Upper lobe of left lung (tissue), 6 donors: ENCODE measurements around the gene PON1. TPM values are rescaled to one million over a fixed set of nuclear protein-coding genes. Genes with fewer than 3 reads are reported as not detected.

Source experiments
- ATAC-seq, 2 donors: fragments of 200-7000 bp; cut with Tn5 transposase; one replicate each; pipeline ENCODE4 v1.9.1; 2022; ENCODE audit warnings: mild to moderate bottlenecking in 2 of 2, moderate library complexity in 2 of 2; ENCODE audit not compliant: low FRiP score in 2 of 2
- DNase-seq, 2 donors: peaks; one replicate each; pipeline ENCODE4 v3.0.0-alpha.2; 2019 to 2020
- H3K27ac ChIP-seq, 4 donors: fragments of 200-600 bp; sonication (generic); one replicate each; pipeline ENCODE4 v1.5.1; 2016 to 2019
- H3K27me3 ChIP-seq, 4 donors: fragments of 200-600 bp; sonication (generic); one replicate each; pipeline ENCODE4 v1.5.1; 2017 to 2019
- H3K36me3 ChIP-seq, 4 donors: fragments of 200-600 bp; sonication (generic); one replicate each; pipeline ENCODE4 v1.5.1; 2016 to 2019
- H3K4me1 ChIP-seq, 4 donors: fragments of 200-600 bp; sonication (generic); one replicate each; pipeline ENCODE4 v1.5.1; 2018 to 2019
- H3K4me3 ChIP-seq, 4 donors: fragments of 200-600 bp; sonication (generic); one replicate each; pipeline ENCODE4 v1.5.1; 2017 to 2019; ENCODE audit warnings: mild to moderate bottlenecking in 2 of 4, moderate library complexity in 1 of 4
- H3K9me3 ChIP-seq, 4 donors: fragments of 200-600 bp; sonication (generic); one replicate each; pipeline ENCODE4 v1.5.1; 2018 to 2019
- EP300 ChIP-seq, 4 donors: sonication (generic); formaldehyde crosslinking; IDR thresholded peaks; one replicate each; pipeline ENCODE4 v1.5.1; 2017; ENCODE audit warnings: antibody characterized with exemption in 4 of 4, control low read depth in 2 of 4
- POLR2A ChIP-seq, 4 donors: fragments of 450-650 bp; IDR thresholded peaks; one replicate each; pipeline ENCODE4 v1.5.1; 2016 to 2017; ENCODE audit warnings: antibody characterized with exemption in 4 of 4, mild to moderate bottlenecking in 2 of 4
- POLR2AphosphoS5 ChIP-seq, 2 donors: sonication (generic); formaldehyde crosslinking; IDR thresholded peaks; one replicate each; pipeline ENCODE4 v1.5.1; 2017; ENCODE audit warnings: antibody characterized with exemption in 2 of 2
- WGBS, 2 donors: methylation state at CpG; one replicate each; pipeline ENCODE4 v1.1.5; 2017 to 2018; 5-methylcytosine and 5-hydroxymethylcytosine counted together
- total RNA-seq, 6 donors: library from RNA; depleted of rRNA in 4 of 6; stranded (reverse); fragments of >200 nt in 4 of 6; gene quantifications; one replicate each; pipeline versions ENCODE4 v1.1.0 to v1.2.1, GENCODE V29; 2016 to 2021
- TF ChIP-seq, protein P1 (sequence below), 6 experiments: fragments of 450-650 bp in 4 of 6; fragments of 200-600 bp in 2 of 6; sonication (generic) in 2 of 6; IDR thresholded peaks; one replicate each; pipeline ENCODE4 v1.5.1; 2016 to 2019; ENCODE audit warnings: antibody characterized with exemption in 6 of 6
- donor health status: DM: no; HTN: no; CAD: no; lungs with moderate emphysema.
- donor health status: DM: no; HTN: yes; CAD: no; lungs with severe emphysema.

Gene PON1
- total RNA-seq, 6 donors from 2014 or later, result 0.20 to 1.7 (median 0.82) TPM; not detected in 2

DNA sequence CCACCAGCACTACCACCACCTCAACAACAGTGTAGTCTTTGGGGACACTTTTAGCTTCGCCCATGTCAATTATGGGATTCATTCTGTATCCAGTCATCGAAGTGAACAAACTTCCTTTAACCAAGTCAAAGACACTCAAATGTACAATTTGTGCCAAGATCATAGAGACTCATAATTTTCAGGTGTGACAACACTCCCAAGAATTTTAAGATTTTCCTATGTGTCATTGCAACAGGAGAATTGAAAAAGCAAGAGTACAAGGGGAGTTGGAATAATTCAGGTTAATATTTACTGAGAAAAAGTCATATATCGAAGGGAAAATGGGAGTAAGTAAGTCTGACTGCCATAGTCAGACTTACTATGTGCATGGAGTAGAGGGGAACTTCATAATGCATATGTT lies 26.2 kb downstream of the PON1 start:
- no peak overlapping the region for H3K4me3 ChIP-seq
- no peaks in the 10 kb centered on the region for H3K27me3 ChIP-seq
- 68 to 81% methylated on average over 3 of the region's 3 CpGs for WGBS, 2 donors
- H3K27ac ChIP-seq, result no peak overlapping the region
- DNase-seq (no peak), ATAC-seq (no peak)
- no peaks in the 10 kb centered on the region for H3K36me3 ChIP-seq
- no peaks in the 10 kb centered on the region for H3K4me1 ChIP-seq
- H3K9me3 ChIP-seq, result no peaks in the 10 kb centered on the region
- TF ChIP-seq POLR2AphosphoS5 (IDR thresholded peaks at IDR 0.05) (no peak), EP300 (IDR thresholded peaks at IDR 0.05) (no peak), POLR2A (IDR thresholded peaks at IDR 0.05) (no peak)
- TF ChIP-seq, protein P1, sequence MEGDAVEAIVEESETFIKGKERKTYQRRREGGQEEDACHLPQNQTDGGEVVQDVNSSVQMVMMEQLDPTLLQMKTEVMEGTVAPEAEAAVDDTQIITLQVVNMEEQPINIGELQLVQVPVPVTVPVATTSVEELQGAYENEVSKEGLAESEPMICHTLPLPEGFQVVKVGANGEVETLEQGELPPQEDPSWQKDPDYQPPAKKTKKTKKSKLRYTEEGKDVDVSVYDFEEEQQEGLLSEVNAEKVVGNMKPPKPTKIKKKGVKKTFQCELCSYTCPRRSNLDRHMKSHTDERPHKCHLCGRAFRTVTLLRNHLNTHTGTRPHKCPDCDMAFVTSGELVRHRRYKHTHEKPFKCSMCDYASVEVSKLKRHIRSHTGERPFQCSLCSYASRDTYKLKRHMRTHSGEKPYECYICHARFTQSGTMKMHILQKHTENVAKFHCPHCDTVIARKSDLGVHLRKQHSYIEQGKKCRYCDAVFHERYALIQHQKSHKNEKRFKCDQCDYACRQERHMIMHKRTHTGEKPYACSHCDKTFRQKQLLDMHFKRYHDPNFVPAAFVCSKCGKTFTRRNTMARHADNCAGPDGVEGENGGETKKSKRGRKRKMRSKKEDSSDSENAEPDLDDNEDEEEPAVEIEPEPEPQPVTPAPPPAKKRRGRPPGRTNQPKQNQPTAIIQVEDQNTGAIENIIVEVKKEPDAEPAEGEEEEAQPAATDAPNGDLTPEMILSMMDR (IDR thresholded peaks at IDR 0.05), result no peak

DNA sequence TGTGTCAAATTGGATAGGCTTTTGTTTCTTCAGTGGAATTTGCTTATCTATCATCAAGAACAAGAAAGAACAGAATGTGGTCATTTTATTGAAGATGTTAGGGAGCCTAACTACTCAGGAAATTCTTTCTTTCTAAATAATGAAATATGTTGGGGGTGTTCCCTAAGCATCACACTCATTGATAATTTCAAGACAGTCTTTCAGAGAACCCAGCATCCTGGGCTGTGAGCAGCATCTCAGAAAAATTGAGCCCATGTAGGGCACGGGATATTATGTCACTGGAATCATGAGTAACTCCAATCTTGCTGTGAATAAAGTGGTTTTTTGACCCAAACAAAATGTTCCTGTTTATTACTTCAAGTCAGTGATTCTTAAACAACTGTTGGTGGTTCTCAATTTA lies 27.3 kb downstream of the PON1 start:
- Histone ChIP-seq H3K27ac (no peak overlapping the region), H3K4me1 (no peaks in the 10 kb centered on the region), H3K27me3 (no peaks in the 10 kb centered on the region), H3K9me3 (no peaks in the 10 kb centered on the region), H3K36me3 (no peaks in the 10 kb centered on the region), H3K4me3 (no peak overlapping the region)
- DNase-seq (no peak), ATAC-seq (no peak)
- no peak for TF ChIP-seq EP300 (IDR thresholded peaks at IDR 0.05)
- TF ChIP-seq POLR2A (IDR thresholded peaks at IDR 0.05), result no peak
- TF ChIP-seq, protein P1 (IDR thresholded peaks at IDR 0.05), result no peak
- TF ChIP-seq POLR2AphosphoS5 (IDR thresholded peaks at IDR 0.05), result no peak
- WGBS, 2 donors, result 73 to 83% methylated on average over 1 of the region's 1 CpG

DNA sequence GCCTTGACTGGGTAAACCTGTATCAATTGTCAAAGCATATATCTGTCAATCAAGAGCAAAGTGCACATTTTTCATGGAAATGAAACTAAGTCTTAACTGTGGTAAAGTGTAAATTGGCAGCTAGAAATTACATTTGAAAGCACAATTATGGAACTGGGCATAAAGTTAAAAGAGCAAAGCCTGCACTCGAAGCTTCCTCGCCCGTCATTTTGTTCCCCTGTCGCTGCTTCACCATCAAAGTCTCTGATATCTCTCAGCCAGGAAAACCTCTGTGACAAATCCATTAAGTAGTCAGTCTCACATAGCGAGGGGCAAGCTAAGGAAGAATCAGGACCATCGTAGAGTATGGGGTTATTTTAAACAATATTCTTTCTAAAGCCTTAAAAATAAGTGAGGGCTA lies 27.9 kb downstream of the PON1 start:
- Histone ChIP-seq H3K4me3 (no peak overlapping the region), H3K4me1 (no peaks in the 10 kb centered on the region), H3K27me3 (no peaks in the 10 kb centered on the region), H3K27ac (no peak overlapping the region), H3K9me3 (no peaks in the 10 kb centered on the region), H3K36me3 (no peaks in the 10 kb centered on the region)
- DNase-seq (no peak), ATAC-seq (no peak)
- 91 to 95% methylated on average over 6 of the region's 6 CpGs for WGBS, 2 donors
- TF ChIP-seq POLR2A (IDR thresholded peaks at IDR 0.05) (no peak), EP300 (IDR thresholded peaks at IDR 0.05) (no peak), POLR2AphosphoS5 (IDR thresholded peaks at IDR 0.05) (no peak)
- TF ChIP-seq, protein P1 (IDR thresholded peaks at IDR 0.05), result no peak

DNA sequence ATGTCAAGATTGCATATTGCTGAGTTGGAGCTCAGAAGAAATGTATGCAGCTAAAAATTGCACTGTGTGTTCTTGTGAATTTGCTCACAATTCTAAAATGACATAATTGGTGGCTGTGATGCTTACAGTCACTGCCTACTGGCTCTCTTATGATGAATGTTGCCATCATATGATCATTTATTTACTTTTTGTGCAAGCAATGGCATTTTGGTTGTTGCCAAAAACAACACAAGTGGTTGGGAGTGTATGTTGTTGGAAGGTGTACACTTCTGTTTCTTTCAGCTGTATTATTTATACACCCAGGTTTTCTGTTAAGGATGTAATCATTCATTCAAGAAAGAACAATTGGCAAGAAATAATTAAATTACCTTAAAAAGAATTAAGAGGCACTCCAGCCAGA lies 28.9 kb downstream of the PON1 start:
- H3K4me3 ChIP-seq, result no peak overlapping the region
- ATAC-seq (no peak), DNase-seq (no peak)
- no peak overlapping the region for H3K27ac ChIP-seq
- H3K36me3 ChIP-seq, result no peaks in the 10 kb centered on the region
- no peaks in the 10 kb centered on the region for H3K27me3 ChIP-seq
- H3K9me3 ChIP-seq, result no peaks in the 10 kb centered on the region
- no peaks in the 10 kb centered on the region for H3K4me1 ChIP-seq
- TF ChIP-seq, protein P1 (IDR thresholded peaks at IDR 0.05), result no peak
- TF ChIP-seq EP300 (IDR thresholded peaks at IDR 0.05) (no peak), POLR2A (IDR thresholded peaks at IDR 0.05) (no peak), POLR2AphosphoS5 (IDR thresholded peaks at IDR 0.05) (no peak)

DNA sequence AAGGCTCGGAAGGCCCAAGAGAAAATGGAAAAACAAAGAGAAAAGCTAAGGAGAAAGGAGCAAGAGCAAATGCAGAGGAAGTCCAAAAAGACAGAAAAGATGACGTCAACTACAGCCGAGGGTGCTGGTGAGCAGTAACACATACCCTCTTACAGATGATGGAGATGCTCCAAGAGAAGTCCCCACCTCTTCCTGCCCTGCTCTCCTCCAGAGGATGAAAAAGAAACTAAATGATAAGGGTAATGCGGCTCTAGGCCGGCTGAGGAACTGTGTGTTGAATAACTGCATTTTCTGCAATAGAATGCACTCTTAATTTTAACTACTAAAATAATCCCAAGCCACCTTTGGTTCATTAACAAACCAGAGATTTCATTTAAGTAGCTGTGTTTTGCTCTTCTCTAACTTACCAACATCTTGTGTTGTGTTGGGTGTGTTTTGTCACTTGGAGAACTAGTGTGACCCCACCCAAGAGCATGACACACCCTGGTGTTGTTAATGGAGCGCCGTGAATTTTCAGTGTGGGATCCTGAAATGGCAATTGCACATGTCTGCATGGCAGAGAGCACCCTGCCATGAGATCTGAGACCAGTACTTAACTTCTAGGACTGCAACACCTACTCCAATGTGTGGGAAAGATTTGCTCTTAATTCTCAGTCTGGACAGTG lies 34.0 kb downstream of the PON1 start:
- H3K4me1 ChIP-seq, result no peaks in the 10 kb centered on the region
- H3K9me3 ChIP-seq, result no peaks in the 10 kb centered on the region
- DNase-seq, result no peak
- no peaks in the 10 kb centered on the region for H3K27me3 ChIP-seq
- H3K36me3 ChIP-seq, result no peaks in the 10 kb centered on the region
- ATAC-seq, result no peak
- no peak overlapping the region for H3K27ac ChIP-seq
- TF ChIP-seq POLR2AphosphoS5 (IDR thresholded peaks at IDR 0.05), result no peak
- TF ChIP-seq, protein P1 (IDR thresholded peaks at IDR 0.05), result no peak
- no peak for TF ChIP-seq POLR2A (IDR thresholded peaks at IDR 0.05)
- TF ChIP-seq EP300 (IDR thresholded peaks at IDR 0.05), result no peak
- H3K4me3 ChIP-seq, result no peak overlapping the region
- 91 to 95% methylated on average over 7 of the region's 7 CpGs for WGBS, 2 donors
